DMS 273 (cell line): Measurements from ENCODE around the gene MOG.

Experiments used
- DNase-seq: peaks from one replicate; lab custom pipeline; 2025; ENCODE audit not compliant: unreplicated experiment; lab: John Stamatoyannopoulos, UW

MOG gene

GRCh38 chr6:29656798-29657197, at the start of gene MOG:
Gene MOG, plus strand, starts transcription at chr6:29657092. Its CDS starts 118 bp downstream, at chr6:29657210.
- DNase-seq: no peak

- DNase-seq: no peak
These were observed 48.8 kb upstream of the MOG start for GRCh38 chr6:29608131-29608530.

- no peak for DNase-seq
These were observed 46.4 kb upstream of the MOG start for GRCh38 chr6:29610540-29610939.

- no peak for DNase-seq
These were observed 45.5 kb upstream of the MOG start for GRCh38 chr6:29611426-29611825.

GRCh38 chr6:29617782-29618554, 38.9 kb upstream of the MOG start:
- DNase-seq: no peak

- DNase-seq: no peak
These were observed 37.2 kb upstream of the MOG start for GRCh38 chr6:29619578-29620160.

- DNase-seq: peak; percentile 10
These were observed 36.3 kb upstream of the MOG start for GRCh38 chr6:29620630-29621029.

- DNase-seq: no peak
These were observed 32.4 kb upstream of the MOG start for GRCh38 chr6:29624520-29624961.

- DNase-seq: no peak
These were observed 31.5 kb upstream of the MOG start for GRCh38 chr6:29625337-29625930.

GRCh38 chr6:29626948-29627754, 29.7 kb upstream of the MOG start:
- DNase-seq: no peak

GRCh38 chr6:29627755-29628418, 29.0 kb upstream of the MOG start:
- DNase-seq: peak; percentile 76

GRCh38 chr6:29628419-29629281, 28.2 kb upstream of the MOG start:
- peak; percentile 94 for DNase-seq

- no peak for DNase-seq
These were observed 27.3 kb upstream of the MOG start for GRCh38 chr6:29629571-29629970.

GRCh38 chr6:29630315-29630714, 26.6 kb upstream of the MOG start:
- no peak for DNase-seq

GRCh38 chr6:29631209-29631810, 25.6 kb upstream of the MOG start:
- no peak for DNase-seq

- DNase-seq: peak; percentile 77
These were observed 24.8 kb upstream of the MOG start for GRCh38 chr6:29631860-29632731.

GRCh38 chr6:29632789-29633533, 23.9 kb upstream of the MOG start, which contains the start of gene GABBR1:
Gene GABBR1, minus strand, starts transcription at chr6:29633183. Its CDS starts 798 bp downstream, at chr6:29632385.
- peak; percentile 93 for DNase-seq

GRCh38 chr6:29633534-29633905, 23.4 kb upstream of the MOG start:
- no peak for DNase-seq
